HFF-Myc (cell line): ENCODE data around the gene SYNE1.
A peak's percentile ranks its signal among the peaks of the same experiment; 100 is the strongest.

Source experiments
- DNase-seq: peaks from one replicate; pipeline ENCODE4 v3.0.0-alpha.2; 2011; ENCODE audit warnings: low read depth; ENCODE audit errors: extremely low read depth
- H3K4me3 ChIP-seq: replicated peaks from 2 replicates; pipeline ENCODE4 v1.5.1; 2011; ENCODE audit warnings: low read depth, mild to moderate bottlenecking, control low read depth, low read length
- CTCF ChIP-seq: IDR thresholded peaks from 2 replicates; pipeline ENCODE4 v1.5.1; 2012; ENCODE audit warnings: mild to moderate bottlenecking, low read depth, low read length, control low read depth; ENCODE audit errors: missing control alignments

Gene SYNE1

GRCh38 chr6:152308306-152308705, 328.9 kb downstream of the SYNE1 start:
- no peak for TF ChIP-seq CTCF
- DNase-seq = no peak
- no peak overlapping the region for H3K4me3 ChIP-seq

- DNase-seq = no peak
- TF ChIP-seq CTCF = no peak
- H3K4me3 ChIP-seq = no peak overlapping the region
These were observed 331.5 kb downstream of the SYNE1 start for GRCh38 chr6:152305672-152306071.

- DNase-seq = peak; percentile 69
- peak overlapping the region; percentile 69 for H3K4me3 ChIP-seq
- TF ChIP-seq CTCF = peak; percentile 45
These were observed 335.2 kb downstream of the SYNE1 start for GRCh38 chr6:152301765-152302568.

GRCh38 chr6:152301021-152301764, 336.0 kb downstream of the SYNE1 start:
- DNase-seq = no peak
- peak overlapping the region; percentile 69 for H3K4me3 ChIP-seq
- TF ChIP-seq CTCF = no peak

GRCh38 chr6:152300517-152300916, 336.6 kb downstream of the SYNE1 start:
- TF ChIP-seq CTCF = no peak
- DNase-seq = no peak
- H3K4me3 ChIP-seq = no peak overlapping the region

GRCh38 chr6:152298848-152299735, 338.1 kb downstream of the SYNE1 start:
- DNase-seq = no peak
- TF ChIP-seq CTCF = no peak

More at GRCh38 chr6:152298848-152299735, 338.1 kb downstream of the SYNE1 start:
- H3K4me3 ChIP-seq = no peak overlapping the region
